GM10266 (cell line): ENCODE results near the gene CDC42SE2.

Source experiments
- DNase-seq: peaks from one replicate; pipeline ENCODE4 v3.0.0; 2012; ENCODE audit errors: extremely low spot score
- TF ChIP-seq, protein P1 (sequence below): IDR thresholded peaks from 2 replicates; pipeline ENCODE4 v1.5.1; 2012; ENCODE audit warnings: mild to moderate bottlenecking, low read depth; ENCODE audit not compliant: control insufficient read depth, insufficient read depth; ENCODE audit errors: missing control alignments

Gene CDC42SE2

DNA sequence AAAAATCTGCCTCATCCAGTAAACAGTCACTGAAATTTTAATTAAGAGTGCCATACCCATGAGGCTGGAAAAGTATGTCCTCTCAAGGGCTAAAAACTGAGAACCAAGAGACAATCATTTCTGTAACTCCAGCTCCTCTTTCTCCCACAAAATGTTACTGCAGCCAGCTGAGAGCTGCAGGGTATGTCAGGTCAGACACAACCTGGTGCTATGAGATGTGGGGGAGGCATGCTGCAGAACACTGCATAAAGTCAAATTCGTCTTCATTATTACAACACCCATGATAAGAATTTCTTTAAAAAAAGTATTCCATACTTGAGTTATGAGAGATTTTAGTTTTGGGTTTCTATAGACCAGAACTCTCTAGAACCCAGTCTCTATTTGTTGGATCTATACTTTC, 162.2 kb downstream of the CDC42SE2 start:
- DNase-seq, result no peak
- TF ChIP-seq, protein P1, sequence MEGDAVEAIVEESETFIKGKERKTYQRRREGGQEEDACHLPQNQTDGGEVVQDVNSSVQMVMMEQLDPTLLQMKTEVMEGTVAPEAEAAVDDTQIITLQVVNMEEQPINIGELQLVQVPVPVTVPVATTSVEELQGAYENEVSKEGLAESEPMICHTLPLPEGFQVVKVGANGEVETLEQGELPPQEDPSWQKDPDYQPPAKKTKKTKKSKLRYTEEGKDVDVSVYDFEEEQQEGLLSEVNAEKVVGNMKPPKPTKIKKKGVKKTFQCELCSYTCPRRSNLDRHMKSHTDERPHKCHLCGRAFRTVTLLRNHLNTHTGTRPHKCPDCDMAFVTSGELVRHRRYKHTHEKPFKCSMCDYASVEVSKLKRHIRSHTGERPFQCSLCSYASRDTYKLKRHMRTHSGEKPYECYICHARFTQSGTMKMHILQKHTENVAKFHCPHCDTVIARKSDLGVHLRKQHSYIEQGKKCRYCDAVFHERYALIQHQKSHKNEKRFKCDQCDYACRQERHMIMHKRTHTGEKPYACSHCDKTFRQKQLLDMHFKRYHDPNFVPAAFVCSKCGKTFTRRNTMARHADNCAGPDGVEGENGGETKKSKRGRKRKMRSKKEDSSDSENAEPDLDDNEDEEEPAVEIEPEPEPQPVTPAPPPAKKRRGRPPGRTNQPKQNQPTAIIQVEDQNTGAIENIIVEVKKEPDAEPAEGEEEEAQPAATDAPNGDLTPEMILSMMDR, result no peak

DNA sequence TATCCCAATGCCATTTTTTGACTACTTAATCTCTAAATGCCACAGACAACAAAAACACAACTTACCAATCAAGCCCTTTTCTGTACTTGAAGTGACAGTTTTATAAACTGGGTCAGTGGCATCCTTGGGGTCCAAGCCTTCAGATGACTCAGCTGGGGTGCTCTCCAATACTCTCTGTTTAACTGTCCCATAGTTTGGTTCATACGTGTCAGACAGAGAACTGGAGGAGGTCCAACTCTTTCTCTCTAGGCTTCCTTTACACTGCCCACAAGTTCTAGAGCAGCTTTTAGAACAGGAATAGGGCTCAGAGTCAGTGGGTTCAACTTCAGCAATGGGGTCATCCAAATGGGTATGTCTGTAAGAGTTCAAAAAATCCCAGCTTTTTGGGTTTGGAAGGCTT, 166.9 kb downstream of the CDC42SE2 start:
- TF ChIP-seq, protein P1, result no peak
- no peak for DNase-seq

DNA sequence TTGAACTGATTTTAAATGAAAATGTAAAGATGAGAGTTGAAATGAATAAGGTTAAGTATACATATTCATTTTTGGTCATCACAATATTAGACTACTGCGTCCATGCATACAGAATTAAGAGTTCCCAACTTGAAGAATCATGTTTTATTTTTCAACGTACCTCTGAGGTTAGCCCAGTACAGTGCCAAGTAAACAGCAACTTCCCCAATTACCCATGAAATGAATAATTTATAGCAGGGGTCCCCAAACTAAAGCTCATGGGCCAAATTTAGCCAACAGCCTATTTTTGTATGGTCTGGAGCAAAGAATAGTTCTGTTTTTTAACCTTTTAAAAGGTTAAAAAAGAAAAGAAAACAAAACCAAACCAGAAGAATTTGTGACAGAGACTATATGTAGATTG, 167.9 kb downstream of the CDC42SE2 start:
- no peak for DNase-seq
- TF ChIP-seq, protein P1, result no peak

GRCh38 chr5:131433109-131433508, 169.3 kb downstream of the CDC42SE2 start:
- DNase-seq, result no peak
- TF ChIP-seq, protein P1, result no peak

DNA sequence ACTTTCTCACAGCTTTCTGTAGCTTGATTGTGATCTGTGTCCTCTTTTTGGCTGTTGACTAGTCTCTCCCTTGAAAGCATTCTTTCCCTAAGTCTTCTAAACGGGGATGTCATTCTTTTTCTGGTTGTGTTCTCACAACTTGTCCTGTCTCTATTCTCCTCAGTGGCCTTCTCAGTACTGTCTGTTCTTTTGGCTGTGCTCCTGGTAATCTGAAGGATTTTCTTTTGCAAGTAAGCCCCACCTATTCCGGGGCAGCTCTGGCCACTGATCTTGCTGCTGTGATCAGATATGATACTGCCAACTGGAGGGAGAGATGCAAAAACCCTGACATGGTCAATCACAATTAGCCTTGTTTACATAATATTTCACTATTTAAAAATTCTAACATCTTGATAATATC, 172.2 kb downstream of the CDC42SE2 start:
- TF ChIP-seq, protein P1, result no peak
- no peak for DNase-seq

DNA sequence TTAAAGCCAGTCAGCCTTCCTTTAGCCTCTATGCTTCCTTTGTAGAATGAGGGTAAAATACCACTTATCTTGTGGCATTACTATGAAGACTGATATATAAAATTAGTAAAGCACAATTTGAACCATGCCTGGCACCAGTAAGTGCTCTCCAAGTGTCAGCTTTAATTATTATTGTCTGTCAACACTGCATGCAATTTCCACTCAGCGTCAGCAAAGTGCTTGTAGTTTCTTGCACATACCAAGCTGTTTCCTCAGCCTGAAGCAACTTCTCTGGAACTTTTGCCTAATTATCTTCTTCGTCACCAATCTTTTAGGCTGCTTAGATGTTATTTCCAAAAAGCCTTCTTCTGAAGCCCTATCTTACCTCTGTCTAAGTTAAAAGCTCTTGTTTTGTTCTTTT, 177.3 kb downstream of the CDC42SE2 start:
- no peak for DNase-seq
- TF ChIP-seq, protein P1, result no peak
